Measurements from ENCODE around the gene SLC17A2.

Gene SLC17A2

GRCh38 chr6:25930532-25931410 is at the start of gene SLC17A2:
Gene SLC17A2, minus strand, starts transcription at chr6:25930691. Its CDS starts 4,895 bp downstream, at chr6:25925796.
- DNase-seq, result no peak

- DNase-seq, result no peak
These were observed 45.6 kb upstream of the SLC17A2 start for GRCh38 chr6:25975923-25976560.

- no peak for DNase-seq
These were observed 43.5 kb upstream of the SLC17A2 start for GRCh38 chr6:25973923-25974555.

- DNase-seq, result no peak
These were observed 42.4 kb upstream of the SLC17A2 start for GRCh38 chr6:25972902-25973301.

GRCh38 chr6:25972128-25972527 is 41.6 kb upstream of the SLC17A2 start:
- DNase-seq, result no peak

GRCh38 chr6:25971187-25971821 is 40.8 kb upstream of the SLC17A2 start:
- DNase-seq, result no peak

GRCh38 chr6:25968769-25969168 is 38.3 kb upstream of the SLC17A2 start:
- no peak for DNase-seq

GRCh38 chr6:25966711-25967110 is 36.2 kb upstream of the SLC17A2 start:
- DNase-seq, result no peak

GRCh38 chr6:25965058-25965457 is 34.6 kb upstream of the SLC17A2 start:
- no peak for DNase-seq

GRCh38 chr6:25963426-25964123 is 33.1 kb upstream of the SLC17A2 start:
- no peak for DNase-seq

- no peak for DNase-seq
These were observed 31.9 kb upstream of the SLC17A2 start, which contains the start of gene TRIM38 for GRCh38 chr6:25962149-25963127. Gene TRIM38, plus strand, starts transcription at chr6:25962802. Its CDS starts 3,721 bp downstream, at chr6:25966523.

- DNase-seq, result no peak
These were observed 31.2 kb upstream of the SLC17A2 start for GRCh38 chr6:25961619-25962148.

- no peak for DNase-seq
These were observed 30.2 kb upstream of the SLC17A2 start for GRCh38 chr6:25960734-25961133.

- DNase-seq, result no peak
These were observed 29.5 kb upstream of the SLC17A2 start for GRCh38 chr6:25959890-25960536.

- DNase-seq, result no peak
These were observed 28.2 kb upstream of the SLC17A2 start for GRCh38 chr6:25958700-25959162.

- DNase-seq, result no peak
These were observed 25.7 kb upstream of the SLC17A2 start for GRCh38 chr6:25956226-25956625.

- DNase-seq, result no peak
These were observed 24.3 kb upstream of the SLC17A2 start for GRCh38 chr6:25954756-25955155.

- DNase-seq, result no peak
These were observed 23.2 kb upstream of the SLC17A2 start for GRCh38 chr6:25953733-25954132.

- DNase-seq, result no peak
These were observed 22.0 kb upstream of the SLC17A2 start for GRCh38 chr6:25952535-25952934.

GRCh38 chr6:25951296-25952032 is 21.0 kb upstream of the SLC17A2 start:
- no peak for DNase-seq

Data from SHP77 (cell line).